HFF-Myc (cell line): ENCODE results near the gene MCMBP.

Experiments
- DNase-seq: peaks from one replicate; pipeline ENCODE4 v3.0.0-alpha.2; 2011; ENCODE audit warnings: low read depth; ENCODE audit errors: extremely low read depth
- H3K4me3 ChIP-seq: replicated peaks from 2 replicates; pipeline ENCODE4 v1.5.1; 2011; ENCODE audit warnings: low read depth, mild to moderate bottlenecking, control low read depth, low read length
- TF ChIP-seq, protein P1 (sequence below): IDR thresholded peaks from 2 replicates; pipeline ENCODE4 v1.5.1; 2012; ENCODE audit warnings: mild to moderate bottlenecking, low read depth, low read length, control low read depth; ENCODE audit errors: missing control alignments

Gene MCMBP

DNA sequence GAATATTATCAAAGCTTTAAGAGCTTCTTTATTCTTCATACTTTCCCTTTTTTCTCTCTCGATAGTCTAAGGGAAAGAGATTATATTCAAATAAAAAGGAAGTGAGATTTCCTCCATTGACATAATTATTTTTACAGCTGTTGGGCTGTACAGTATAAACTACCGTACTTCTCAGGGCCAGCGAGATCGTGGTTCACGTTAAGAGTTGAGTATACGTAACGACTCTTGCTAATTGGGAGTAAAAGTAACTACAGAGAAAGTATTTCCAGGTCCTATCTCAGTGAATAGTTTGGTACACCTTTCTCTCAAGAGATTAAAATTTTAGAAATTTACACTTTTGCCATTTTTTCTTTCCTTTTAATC lies 89.0 kb downstream of the MCMBP start:
- no peak overlapping the region for H3K4me3 ChIP-seq
- TF ChIP-seq, protein P1, sequence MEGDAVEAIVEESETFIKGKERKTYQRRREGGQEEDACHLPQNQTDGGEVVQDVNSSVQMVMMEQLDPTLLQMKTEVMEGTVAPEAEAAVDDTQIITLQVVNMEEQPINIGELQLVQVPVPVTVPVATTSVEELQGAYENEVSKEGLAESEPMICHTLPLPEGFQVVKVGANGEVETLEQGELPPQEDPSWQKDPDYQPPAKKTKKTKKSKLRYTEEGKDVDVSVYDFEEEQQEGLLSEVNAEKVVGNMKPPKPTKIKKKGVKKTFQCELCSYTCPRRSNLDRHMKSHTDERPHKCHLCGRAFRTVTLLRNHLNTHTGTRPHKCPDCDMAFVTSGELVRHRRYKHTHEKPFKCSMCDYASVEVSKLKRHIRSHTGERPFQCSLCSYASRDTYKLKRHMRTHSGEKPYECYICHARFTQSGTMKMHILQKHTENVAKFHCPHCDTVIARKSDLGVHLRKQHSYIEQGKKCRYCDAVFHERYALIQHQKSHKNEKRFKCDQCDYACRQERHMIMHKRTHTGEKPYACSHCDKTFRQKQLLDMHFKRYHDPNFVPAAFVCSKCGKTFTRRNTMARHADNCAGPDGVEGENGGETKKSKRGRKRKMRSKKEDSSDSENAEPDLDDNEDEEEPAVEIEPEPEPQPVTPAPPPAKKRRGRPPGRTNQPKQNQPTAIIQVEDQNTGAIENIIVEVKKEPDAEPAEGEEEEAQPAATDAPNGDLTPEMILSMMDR = no peak
- DNase-seq = no peak

DNA sequence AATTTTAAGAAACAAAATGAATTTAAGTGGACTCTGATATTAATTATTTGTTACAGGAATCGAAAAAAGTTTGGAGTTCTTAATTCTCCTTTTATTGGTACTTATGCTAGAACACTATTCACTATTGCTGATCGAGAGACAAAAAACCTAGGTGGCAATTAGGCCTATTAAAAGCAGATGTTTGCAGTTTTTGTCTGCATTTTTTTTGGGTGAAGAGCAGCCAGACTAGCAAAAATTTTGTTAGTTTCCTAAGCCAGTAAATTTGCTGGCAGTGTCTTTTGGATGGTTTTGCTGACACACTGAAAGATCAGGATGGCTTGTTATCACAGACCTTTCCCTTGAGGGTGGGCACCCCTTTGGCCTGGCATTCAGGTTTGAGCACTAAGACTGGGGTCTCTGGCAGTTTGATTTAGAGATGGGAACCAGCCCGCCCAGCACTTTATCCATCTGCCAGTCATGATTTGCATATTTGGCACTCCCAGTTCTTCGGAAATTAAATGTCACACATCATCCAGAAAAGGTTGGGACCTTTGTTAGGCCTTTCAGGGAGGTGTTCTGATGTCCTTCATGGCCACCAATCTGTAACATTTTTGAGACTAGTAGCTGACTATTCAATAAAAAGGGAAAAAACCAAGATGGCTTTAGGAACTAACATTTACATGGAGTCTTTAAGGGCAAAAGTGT lies 89.5 kb downstream of the MCMBP start:
- H3K4me3 ChIP-seq = no peak overlapping the region
- DNase-seq = no peak
- TF ChIP-seq, protein P1 = no peak

DNA sequence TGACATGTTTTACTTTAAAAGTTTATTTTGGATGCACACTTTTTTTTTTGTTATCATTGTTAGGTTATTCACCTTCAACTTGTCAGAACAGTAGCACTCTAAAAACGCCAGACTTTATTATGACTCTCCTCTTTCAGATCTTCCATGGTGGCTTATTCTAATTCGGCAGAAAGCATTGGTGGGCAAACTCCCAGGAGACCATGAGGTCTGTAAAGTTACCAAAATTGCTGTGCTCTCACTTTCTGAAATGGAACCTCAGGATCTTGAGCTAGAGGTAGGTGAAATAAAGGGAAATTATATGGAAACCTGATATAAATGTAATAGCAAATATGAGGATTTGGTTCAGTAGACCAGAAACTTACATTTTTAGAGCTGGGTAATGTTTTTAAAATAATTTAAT lies 91.1 kb downstream of the MCMBP start:
- DNase-seq = no peak
- no peak overlapping the region for H3K4me3 ChIP-seq
- TF ChIP-seq, protein P1 = no peak

DNA sequence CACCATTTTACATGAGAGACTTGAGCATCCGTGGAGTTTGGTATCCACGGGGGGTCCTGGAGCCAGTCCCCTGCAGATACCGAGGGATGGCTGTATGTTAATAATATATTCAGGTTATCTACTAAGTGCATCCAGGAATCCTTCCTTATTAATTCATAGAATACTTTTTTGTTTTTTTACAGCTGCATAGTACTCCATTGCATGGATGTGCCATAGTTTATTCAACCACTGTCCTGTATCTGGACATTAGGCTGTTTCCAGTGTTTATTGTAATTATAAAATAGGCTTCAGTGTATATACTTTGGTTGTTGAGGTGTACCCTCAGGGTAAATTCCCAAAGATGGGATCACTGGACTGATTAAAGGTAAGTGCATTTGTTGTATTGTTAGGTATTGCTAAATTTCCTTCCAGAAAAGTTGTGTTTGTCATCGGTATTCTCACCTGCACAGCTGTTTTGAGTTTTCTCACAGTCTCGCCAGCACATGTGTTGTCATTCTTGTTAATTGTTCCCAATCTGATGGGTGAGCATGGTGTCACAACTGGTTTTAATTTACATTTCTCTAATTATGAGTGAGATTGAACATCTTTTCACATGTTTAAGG lies 91.7 kb downstream of the MCMBP start:
- TF ChIP-seq, protein P1 = no peak
- H3K4me3 ChIP-seq = no peak overlapping the region
- DNase-seq = no peak
